GM12875 (cell line): ENCODE data around the gene SMG6.
A peak's percentile ranks its signal among the peaks of the same experiment; 100 is the strongest.

Source experiments
- H3K4me3 ChIP-seq: one replicate; pipeline ENCODE4 v1.5.1; 2011; ENCODE audit warnings: low read depth, low read length, control low read depth
- TF ChIP-seq, protein P1 (sequence below): IDR thresholded peaks from 2 replicates; pipeline ENCODE4 v1.5.1; 2011; ENCODE audit warnings: low read depth, mild to moderate bottlenecking, control low read depth, inconsistent platforms, low read length, moderate library complexity, borderline replicate concordance; ENCODE audit not compliant: insufficient read depth

Gene SMG6

GRCh38 chr17:2090210-2090641 lies 213.4 kb downstream of the SMG6 start:
- peak overlapping the region; percentile 47 for H3K4me3 ChIP-seq
- TF ChIP-seq, protein P1, sequence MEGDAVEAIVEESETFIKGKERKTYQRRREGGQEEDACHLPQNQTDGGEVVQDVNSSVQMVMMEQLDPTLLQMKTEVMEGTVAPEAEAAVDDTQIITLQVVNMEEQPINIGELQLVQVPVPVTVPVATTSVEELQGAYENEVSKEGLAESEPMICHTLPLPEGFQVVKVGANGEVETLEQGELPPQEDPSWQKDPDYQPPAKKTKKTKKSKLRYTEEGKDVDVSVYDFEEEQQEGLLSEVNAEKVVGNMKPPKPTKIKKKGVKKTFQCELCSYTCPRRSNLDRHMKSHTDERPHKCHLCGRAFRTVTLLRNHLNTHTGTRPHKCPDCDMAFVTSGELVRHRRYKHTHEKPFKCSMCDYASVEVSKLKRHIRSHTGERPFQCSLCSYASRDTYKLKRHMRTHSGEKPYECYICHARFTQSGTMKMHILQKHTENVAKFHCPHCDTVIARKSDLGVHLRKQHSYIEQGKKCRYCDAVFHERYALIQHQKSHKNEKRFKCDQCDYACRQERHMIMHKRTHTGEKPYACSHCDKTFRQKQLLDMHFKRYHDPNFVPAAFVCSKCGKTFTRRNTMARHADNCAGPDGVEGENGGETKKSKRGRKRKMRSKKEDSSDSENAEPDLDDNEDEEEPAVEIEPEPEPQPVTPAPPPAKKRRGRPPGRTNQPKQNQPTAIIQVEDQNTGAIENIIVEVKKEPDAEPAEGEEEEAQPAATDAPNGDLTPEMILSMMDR: no peak

GRCh38 chr17:2089021-2089422 lies 214.6 kb downstream of the SMG6 start:
- peak overlapping the region; percentile 28 for H3K4me3 ChIP-seq
- TF ChIP-seq, protein P1: no peak

DNA sequence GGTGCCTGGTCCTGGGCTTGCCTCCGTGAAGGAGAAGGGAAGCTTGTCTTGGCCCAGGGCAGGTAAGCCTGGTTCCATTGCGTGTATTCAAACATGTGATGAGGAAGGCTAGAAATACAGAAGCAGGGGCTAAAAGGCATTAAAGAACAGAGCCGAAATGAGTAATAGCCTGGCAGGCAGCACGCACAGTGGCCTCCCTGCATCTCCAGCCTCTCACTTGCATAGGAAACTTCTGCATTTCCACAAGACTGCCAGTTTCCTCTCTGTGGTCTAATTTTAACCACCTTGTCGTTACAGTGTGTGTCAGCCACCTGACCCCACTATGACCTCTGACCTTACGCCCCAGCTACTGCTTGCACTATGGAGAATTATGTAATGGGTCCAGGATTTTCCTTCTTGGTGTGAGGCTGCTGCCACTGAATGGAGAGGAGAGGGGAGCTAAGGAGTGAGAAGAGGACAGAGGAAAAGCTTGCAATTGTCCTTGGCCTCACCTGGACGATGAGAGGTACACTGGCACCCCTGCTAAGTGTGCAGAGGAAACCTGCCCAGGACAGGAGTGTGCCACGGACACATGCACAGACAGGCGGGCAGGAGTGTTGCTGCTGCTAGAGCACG lies 215.9 kb downstream of the SMG6 start:
- TF ChIP-seq, protein P1: no peak
- no peak overlapping the region for H3K4me3 ChIP-seq

DNA sequence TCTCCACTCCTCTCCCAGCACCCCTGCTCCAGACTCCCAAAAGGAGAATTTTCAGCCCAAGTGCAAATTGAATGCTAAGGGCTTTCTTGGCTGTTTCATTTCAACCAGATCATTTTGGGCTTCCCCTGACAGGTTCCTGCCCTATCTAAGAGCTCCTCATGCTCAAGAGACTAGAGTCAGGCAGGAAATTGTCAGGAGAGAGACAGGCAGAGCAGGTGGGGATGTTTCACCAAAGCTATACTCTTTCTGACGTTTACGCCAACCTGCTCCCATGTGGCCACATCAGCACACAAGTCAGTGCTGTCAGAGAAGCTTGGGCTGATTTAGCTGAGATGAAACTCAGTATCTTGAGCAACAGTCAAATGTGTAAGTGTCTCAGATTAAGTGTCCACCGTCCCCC lies 217.3 kb downstream of the SMG6 start:
- no peak overlapping the region for H3K4me3 ChIP-seq
- TF ChIP-seq, protein P1: no peak

DNA sequence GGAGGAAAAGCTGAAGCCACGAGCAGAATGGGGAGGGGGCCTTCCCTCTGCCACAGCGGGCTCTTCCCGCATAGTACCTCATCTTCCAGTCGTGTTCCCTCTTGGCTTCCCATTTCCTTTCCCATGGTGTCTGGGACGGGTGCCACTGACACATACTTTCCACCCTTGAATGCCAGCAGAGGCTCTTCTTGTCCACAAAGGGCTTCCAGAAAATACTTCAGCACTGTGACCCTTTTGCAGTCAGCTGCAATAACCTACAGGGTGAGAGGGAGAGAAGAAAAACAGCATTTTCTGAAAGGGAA lies 218.0 kb downstream of the SMG6 start:
- TF ChIP-seq, protein P1: no peak
- no peak overlapping the region for H3K4me3 ChIP-seq

- H3K4me3 ChIP-seq: no peak overlapping the region
- TF ChIP-seq, protein P1: no peak
These were observed 218.6 kb downstream of the SMG6 start for GRCh38 chr17:2084766-2085647.
